Heart left ventricle (tissue), 13 donors: ENCODE measurements around the gene CSNK1G1.

Experiments
- POLR2A ChIP-seq, 2 donors: fragments of 450-650 bp; IDR thresholded peaks; one replicate each; pipeline ENCODE4 v1.6.1; 2017; ENCODE audit warnings: antibody characterized with exemption in 2 of 2, mild to moderate bottlenecking in 2 of 2, moderate library complexity in 2 of 2
- TF ChIP-seq, protein P1 (sequence below), 12 donors: fragments of 200-600 bp; sonication (generic) in 4 of 12; IDR thresholded peaks; one replicate each; pipeline versions ENCODE4 v1.5.0 to v1.8.0; 2018 to 2022; ENCODE audit warnings: antibody characterized with exemption in 12 of 12, mild to moderate bottlenecking in 5 of 12
- donor health status: ischemic (EF 13 %, LVEDD 7.1; RV severe dilation, severe dysfunction).
- donor health status: DM: no; HTN: yes; CAD: no.
- donor health status: DM: no; HTN: no; CAD: no.
- donor health status: ischemic (EF 25% LVEDD 6.9; RV normal size, moderate dysfunction).
- donor health status: ischemic (EF 25% LVEDD 5.7; RV mildly dilated, moderate dysfunction).
- donor health status: ischemic (EF 35%, LVEDD 5.7; RV mildly dilated, moderate dysfunction).
- donor health status: nonischemic (EF 11% LVEDD 7.7; RV severe dilation, severe dysfunction).
- donor health status: DM: yes; HTN: yes; CAD: no.
- donor health status: PGD.
- donor health status: ischemic (EF 29% LVEDD 5.4; RV normal size, mild dysfunction).
- donor health status: nonischemic (EF 23%, LVEDD 6.1; RV moderate dilation, normal function).

DNA sequence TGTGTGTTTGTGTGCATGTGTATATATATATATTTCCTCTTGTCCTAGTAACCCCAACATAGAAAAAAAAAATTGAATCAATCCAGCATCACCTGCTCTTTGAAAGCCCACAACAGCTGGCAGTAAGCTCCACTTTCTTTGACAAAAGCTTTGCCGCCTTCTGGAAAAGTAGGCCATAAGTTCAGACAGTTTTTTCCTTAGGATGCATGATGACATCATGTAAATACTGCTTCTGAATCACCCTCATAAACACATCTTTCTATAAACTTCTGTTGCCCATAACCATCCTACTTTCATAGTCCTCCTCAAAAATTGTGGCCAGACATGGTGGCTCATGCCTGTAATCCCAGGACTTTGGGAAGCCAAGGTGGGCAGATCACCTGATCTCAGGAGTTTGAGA is 67.4 kb downstream of the CSNK1G1 start:
- TF ChIP-seq POLR2A (IDR thresholded peaks at IDR 0.05), result no peak
- TF ChIP-seq, protein P1, sequence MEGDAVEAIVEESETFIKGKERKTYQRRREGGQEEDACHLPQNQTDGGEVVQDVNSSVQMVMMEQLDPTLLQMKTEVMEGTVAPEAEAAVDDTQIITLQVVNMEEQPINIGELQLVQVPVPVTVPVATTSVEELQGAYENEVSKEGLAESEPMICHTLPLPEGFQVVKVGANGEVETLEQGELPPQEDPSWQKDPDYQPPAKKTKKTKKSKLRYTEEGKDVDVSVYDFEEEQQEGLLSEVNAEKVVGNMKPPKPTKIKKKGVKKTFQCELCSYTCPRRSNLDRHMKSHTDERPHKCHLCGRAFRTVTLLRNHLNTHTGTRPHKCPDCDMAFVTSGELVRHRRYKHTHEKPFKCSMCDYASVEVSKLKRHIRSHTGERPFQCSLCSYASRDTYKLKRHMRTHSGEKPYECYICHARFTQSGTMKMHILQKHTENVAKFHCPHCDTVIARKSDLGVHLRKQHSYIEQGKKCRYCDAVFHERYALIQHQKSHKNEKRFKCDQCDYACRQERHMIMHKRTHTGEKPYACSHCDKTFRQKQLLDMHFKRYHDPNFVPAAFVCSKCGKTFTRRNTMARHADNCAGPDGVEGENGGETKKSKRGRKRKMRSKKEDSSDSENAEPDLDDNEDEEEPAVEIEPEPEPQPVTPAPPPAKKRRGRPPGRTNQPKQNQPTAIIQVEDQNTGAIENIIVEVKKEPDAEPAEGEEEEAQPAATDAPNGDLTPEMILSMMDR (IDR thresholded peaks at IDR 0.05), result no peak
